Right cardiac atrium (tissue), 5 donors: ENCODE data around the gene SPATA12. TPM values are rescaled to one million over a fixed set of nuclear protein-coding genes. Genes with fewer than 3 reads are reported as not detected.
"Not testable (repeated sequence)": the region's sequence is repeated elsewhere in the genome, so short reads cannot be mapped to it uniquely, and the experiment has no call there.

Source experiments
- ATAC-seq, 2 donors: fragments of 200-7000 bp; cut with Tn5 transposase; one replicate each; pipeline versions ENCODE4 v1.8.0 to v1.9.1; 2020; ENCODE audit warnings: moderate library complexity in 2 of 2, mild to moderate bottlenecking in 1 of 2
- DNase-seq, 3 donors: peaks; one replicate each; pipeline ENCODE4 v3.0.0-alpha.2; 2020
- H3K27ac ChIP-seq: one replicate; pipeline ENCODE4 v1.5.1; 2013; ENCODE audit warnings: mild to moderate bottlenecking, low read length, control low read depth, moderate library complexity
- H3K27me3 ChIP-seq: one replicate; pipeline ENCODE4 v1.6.1; 2013; ENCODE audit not compliant: control insufficient read depth, insufficient read depth
- H3K4me1 ChIP-seq: one replicate; pipeline ENCODE4 v1.6.1; 2013; ENCODE audit warnings: low read length; ENCODE audit not compliant: control insufficient read depth, insufficient read depth
- H3K4me3 ChIP-seq: one replicate; pipeline ENCODE4 v1.5.1; 2013; ENCODE audit warnings: low read length, control low read depth
- H3K9me3 ChIP-seq: one replicate; pipeline ENCODE4 v1.6.1; 2013; ENCODE audit warnings: low read length; ENCODE audit not compliant: control insufficient read depth
- WGBS: extraction: QIAGEN DNeasy Blood & Tissue Kit; methylation state at CpG from one replicate; pipeline ENCODE4 v1.1.7; 2013; 5-methylcytosine and 5-hydroxymethylcytosine counted together
- intact Hi-C, 4 donors: fragments of 100-400 bp; cut with DNase I; formaldehyde crosslinking; loops; one replicate each; pipeline versions ENCODE4 v1.11.0 to v1.14.0; 2022 to 2023
- polyA plus RNA-seq: library from polyadenylated mRNA; stranded (reverse); fragments of 200-250 nt; gene quantifications from one replicate; pipeline ENCODE4 v1.2.3, GENCODE V29; 2013
- total RNA-seq, 4 donors: library from RNA; stranded (reverse); fragmentation: NEBNext Ultra II Directional; extraction: Animal tissue kit (Norgen Biotek cat#: 25700); gene quantifications; one replicate each; pipeline ENCODE4 v1.2.1, GENCODE V29; 2021
- donor health status: healthy with polysubstance abuse.
- donor health status: DM: no; HTN: yes; CAD: no.
- donor health status: DM: no; HTN: no; CAD: no.
- donor health status: DM: no; HTN: yes; CAD: no; lungs with severe emphysema.
- donor health status: DM: yes; HTN: yes; CAD: no.

SPATA12 gene
- total and polyA plus RNA-seq, 5 donors = 0.02 TPM; not detected in 4

DNA sequence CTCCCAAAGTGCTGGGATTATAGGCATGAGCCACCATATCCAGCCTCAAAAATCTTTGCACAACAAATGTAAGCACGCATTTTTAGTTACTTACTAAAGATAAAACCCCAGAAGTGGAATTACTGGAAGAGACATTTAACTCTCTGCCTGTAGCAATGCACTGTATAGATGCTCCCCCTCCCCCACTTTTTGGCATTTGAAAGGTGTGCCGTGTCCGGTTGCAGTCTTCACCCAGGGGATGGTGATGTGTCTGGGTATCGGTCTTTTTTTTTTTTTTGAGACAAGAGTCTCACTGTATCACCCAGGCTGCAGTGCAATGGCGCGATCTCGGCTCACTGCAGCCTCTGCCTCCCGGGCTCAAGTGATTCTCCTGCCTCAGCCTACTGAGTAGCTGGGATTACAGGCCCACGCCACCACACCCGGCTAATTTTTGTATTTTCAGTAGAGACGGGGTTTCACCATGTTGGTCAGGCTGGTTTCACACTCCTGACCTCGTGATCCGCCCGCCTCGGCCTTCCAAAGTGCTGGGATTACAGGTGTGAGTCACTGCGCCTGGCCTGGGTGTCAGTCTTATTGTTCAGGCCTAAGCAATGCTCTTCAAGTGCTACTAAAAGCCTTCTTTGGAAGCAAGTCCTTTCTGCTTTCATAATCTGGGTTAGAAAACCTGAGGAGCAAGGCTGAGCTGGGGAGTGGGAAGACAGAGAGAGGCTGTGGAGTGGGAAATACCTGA lies 23.0 kb downstream of the SPATA12 start:
- not testable (repeated sequence) for H3K4me3 ChIP-seq, ATAC-seq, H3K4me1 ChIP-seq, H3K27me3 ChIP-seq, H3K27ac ChIP-seq, H3K9me3 ChIP-seq, DNase-seq
- 96% methylated on average over 16 of the region's 16 CpGs for WGBS
- intact Hi-C loops = loop anchor here in 1 of 4 donors (10.0 kb wide), 1 partner anchor 89 kb away; no protein-coding TSS in a partner anchor

DNA sequence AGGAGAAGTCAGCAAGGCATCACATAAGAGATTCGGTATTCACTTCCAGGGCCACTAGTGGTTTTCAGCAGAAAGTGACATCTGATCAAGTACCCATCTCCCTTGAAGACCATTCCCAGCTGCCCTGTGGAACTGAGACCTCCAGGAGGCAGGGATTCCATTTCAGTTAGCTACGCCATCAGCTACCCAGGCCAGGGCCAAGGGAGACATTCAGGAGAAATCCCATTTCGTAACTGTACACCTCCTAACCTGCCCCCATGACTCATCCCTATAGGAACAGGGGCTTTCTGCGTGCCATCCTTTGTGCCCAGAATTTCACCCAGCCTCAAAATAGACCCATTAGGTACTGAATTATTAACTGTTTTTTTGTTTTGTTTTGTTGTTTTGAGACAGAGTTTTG lies 24.7 kb downstream of the SPATA12 start:
- Histone ChIP-seq H3K9me3 (no peaks in the 10 kb centered on the region), H3K4me3 (no peak overlapping the region), H3K27me3 (no peaks in the 10 kb centered on the region), H3K4me1 (no peaks in the 10 kb centered on the region), H3K27ac (no peak overlapping the region)
- DNase-seq (no peak), ATAC-seq (no peak)
- intact Hi-C loops = loop anchor here in 1 of 4 donors (10.0 kb wide), 1 partner anchor 90 kb away; no protein-coding TSS in a partner anchor
- WGBS = 98% methylated on average over 4 of the region's 4 CpGs

DNA sequence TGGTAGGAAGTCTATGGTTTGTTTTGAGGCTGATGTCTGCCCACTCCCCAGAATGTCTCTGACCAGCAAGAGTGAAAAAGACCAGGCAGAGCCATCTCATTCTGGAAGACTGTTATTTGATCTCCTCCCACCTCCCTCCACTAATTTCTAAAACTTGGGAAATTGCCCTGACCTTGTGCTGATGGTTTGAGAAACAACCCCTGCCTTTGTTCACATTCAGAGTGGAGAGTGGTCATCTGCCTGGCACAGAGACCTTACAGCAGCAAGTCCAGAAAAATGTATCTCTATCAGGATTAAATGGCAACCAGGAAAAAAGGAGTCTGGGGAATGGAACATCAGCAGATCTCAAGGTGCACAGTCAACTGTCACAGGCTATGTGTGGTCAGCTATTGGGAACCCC lies 25.7 kb downstream of the SPATA12 start:
- no peaks in the 10 kb centered on the region for H3K4me1 ChIP-seq
- ATAC-seq = no peak
- no peaks in the 10 kb centered on the region for H3K27me3 ChIP-seq
- no peaks in the 10 kb centered on the region for H3K9me3 ChIP-seq
- intact Hi-C loops = loop anchor here in 1 of 4 donors (10.0 kb wide), 1 partner anchor 91 kb away; no protein-coding TSS in a partner anchor
- no peak overlapping the region for H3K27ac ChIP-seq
- no peak overlapping the region for H3K4me3 ChIP-seq
- DNase-seq = no peak

DNA sequence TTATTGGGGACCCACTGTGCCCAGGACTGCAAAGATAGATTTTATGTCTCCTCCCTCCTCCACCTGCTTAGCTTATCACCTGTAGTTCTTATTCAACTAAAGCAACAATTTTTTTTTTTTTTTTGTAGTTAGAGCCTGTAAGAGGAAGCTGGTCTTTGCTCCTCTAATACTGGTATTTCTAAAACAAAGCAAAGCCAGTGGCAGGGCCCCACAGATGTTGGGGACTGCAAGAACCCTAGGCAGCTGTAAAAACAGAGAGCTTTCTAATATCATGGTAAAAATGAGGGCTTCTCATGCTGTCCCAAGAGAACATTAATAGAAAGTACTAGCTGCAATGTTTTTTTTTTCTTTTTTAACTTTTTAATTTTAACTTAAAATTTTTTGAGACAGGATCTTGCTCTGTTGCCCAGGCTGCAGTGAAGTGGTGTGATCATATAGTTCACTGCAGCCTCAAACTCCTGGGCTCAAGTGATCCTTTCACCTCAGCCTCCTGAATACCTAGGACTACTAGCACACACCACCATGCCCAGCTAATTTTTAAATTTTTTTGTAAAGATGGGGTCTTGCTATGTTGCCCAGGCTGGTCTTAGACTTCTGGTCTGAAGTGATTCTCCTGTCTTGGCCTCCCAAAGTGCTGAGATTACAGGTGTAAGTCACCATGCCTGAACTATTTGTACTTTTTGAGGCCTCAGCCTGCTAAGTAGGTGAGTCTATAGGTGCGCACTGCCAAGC lies 27.1 kb downstream of the SPATA12 start:
- WGBS = 98% methylated on average over 1 of the region's 1 CpG
- ATAC-seq (no peak), DNase-seq (no peak)
- intact Hi-C loops = loop anchor here in 1 of 4 donors (10.0 kb wide), 1 partner anchor 93 kb away; no protein-coding TSS in a partner anchor
- no peak overlapping the region for H3K4me3 ChIP-seq
- H3K27me3 ChIP-seq = no peaks in the 10 kb centered on the region
- no peaks in the 10 kb centered on the region for H3K4me1 ChIP-seq
- H3K9me3 ChIP-seq = no peaks in the 10 kb centered on the region
- H3K27ac ChIP-seq = no peak overlapping the region

DNA sequence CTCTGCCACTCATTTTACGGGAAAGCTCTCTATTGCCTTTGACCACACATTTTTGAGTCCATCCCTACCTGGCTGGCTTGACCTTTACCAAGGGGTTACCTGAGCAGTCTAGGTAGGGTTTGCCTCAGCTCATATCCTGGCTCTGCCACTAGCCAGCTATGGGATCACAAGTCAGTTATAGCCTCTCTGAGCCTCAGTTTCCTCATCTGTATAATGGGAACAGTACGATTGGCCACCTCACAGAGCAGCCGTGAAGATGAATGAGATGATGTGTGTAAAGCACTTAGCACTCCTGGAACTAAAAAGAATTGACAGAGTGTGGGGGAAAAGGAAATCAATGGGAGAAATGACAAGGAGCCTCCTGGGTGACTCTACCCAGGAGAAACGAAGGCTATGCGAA lies 28.0 kb downstream of the SPATA12 start:
- 93% methylated on average over 5 of the region's 5 CpGs for WGBS
- H3K27me3 ChIP-seq = no peaks in the 10 kb centered on the region
- H3K9me3 ChIP-seq = no peaks in the 10 kb centered on the region
- H3K4me3 ChIP-seq = no peak overlapping the region
- H3K4me1 ChIP-seq = no peaks in the 10 kb centered on the region
- ATAC-seq (no peak), DNase-seq (no peak)
- intact Hi-C loops = loop anchor here in 1 of 4 donors (10.0 kb wide), 1 partner anchor 94 kb away; no protein-coding TSS in a partner anchor
- H3K27ac ChIP-seq = no peak overlapping the region

DNA sequence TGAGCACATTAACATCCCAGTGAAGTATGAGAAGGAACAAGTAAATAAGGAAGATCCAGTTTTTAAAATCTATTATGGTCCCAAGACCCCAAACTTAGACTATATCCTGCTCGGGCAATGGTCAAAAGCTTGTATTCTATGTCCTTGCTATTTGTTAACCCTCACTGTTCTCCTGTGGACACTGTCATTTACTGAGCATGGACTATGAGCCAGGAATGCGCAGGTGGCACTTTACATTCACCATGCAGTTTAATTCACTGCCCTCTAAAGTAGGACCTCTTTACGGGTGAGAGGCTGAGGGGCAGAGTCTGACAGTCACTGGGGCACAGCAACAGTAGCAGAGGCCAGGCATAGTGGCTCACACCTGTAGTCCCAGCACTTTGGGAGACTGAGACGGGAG lies 28.6 kb downstream of the SPATA12 start:
- no peak for ATAC-seq
- H3K27ac ChIP-seq = no peak overlapping the region
- 91% methylated on average over 4 of the region's 4 CpGs for WGBS
- H3K9me3 ChIP-seq = no peaks in the 10 kb centered on the region
- H3K27me3 ChIP-seq = no peaks in the 10 kb centered on the region
- H3K4me1 ChIP-seq = no peaks in the 10 kb centered on the region
- intact Hi-C loops = loop anchor here in 1 of 4 donors (10.0 kb wide), 1 partner anchor 94 kb away; no protein-coding TSS in a partner anchor
- no peak for DNase-seq
- H3K4me3 ChIP-seq = no peak overlapping the region

DNA sequence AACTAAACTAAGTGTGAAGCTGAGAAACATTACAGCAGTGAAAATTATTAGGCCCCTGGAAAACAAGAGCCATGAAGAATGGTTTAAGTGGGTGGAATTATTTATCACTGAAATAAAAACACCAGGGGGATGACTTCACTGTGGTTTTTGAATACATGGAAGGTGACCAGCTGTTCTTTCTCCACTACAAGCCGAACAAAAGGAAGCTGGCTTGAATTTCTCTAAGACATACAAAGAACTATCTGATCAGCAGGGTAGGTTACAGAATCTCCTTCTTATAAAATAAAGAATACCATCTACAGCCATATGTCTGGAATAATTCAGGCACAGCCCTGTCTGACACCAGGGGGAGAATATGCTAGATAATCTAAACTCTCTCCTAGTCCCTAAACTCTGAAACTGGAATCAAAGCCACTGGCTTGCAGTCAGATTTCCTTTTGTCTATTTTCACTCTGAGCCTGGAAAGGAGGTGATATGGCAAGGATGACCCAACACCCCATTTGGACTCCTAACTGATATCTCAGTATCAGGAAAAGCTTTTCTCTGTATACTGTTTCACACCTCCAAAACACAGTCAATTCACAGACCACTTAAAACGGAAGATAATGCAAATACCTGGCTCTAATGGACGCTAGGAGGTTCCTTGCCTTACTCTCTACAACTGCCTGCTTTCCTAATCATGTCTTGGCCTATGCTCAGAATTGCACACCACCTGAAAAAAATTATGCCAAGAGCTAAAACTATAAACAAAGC lies 31.2 kb downstream of the SPATA12 start:
- Histone ChIP-seq H3K9me3 (no peaks in the 10 kb centered on the region), H3K27ac (no peak overlapping the region), H3K4me1 (no peaks in the 10 kb centered on the region), H3K27me3 (no peaks in the 10 kb centered on the region), H3K4me3 (no peak overlapping the region)
- WGBS = 56% methylated on average over 3 of the region's 3 CpGs
- ATAC-seq (no peak), DNase-seq (no peak)
- intact Hi-C loops = no loop called here

DNA sequence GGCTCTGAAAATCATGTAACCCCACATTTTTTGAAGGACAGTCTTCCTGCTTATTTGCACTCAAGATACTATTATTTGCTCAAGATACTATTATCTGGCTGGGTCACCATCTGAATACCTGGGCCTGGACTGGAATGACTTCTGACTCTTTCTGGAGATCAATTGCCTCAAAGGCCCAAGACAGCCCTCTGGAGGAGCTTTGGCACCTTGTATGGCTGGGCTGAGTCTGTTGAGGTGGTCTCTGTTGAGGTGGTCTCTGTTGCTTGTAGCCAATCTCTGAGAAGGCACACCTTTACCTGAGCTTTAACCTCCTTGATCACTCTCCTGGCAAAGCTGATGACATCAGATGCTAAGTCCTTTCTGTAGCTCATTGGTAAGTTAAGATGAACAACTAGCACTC lies 33.0 kb downstream of the SPATA12 start:
- H3K27ac ChIP-seq = no peak overlapping the region
- H3K4me1 ChIP-seq = no peaks in the 10 kb centered on the region
- intact Hi-C loops = no loop called here
- ATAC-seq (no peak), DNase-seq (no peak)
- no peaks in the 10 kb centered on the region for H3K27me3 ChIP-seq
- H3K4me3 ChIP-seq = no peak overlapping the region
- H3K9me3 ChIP-seq = no peaks in the 10 kb centered on the region

DNA sequence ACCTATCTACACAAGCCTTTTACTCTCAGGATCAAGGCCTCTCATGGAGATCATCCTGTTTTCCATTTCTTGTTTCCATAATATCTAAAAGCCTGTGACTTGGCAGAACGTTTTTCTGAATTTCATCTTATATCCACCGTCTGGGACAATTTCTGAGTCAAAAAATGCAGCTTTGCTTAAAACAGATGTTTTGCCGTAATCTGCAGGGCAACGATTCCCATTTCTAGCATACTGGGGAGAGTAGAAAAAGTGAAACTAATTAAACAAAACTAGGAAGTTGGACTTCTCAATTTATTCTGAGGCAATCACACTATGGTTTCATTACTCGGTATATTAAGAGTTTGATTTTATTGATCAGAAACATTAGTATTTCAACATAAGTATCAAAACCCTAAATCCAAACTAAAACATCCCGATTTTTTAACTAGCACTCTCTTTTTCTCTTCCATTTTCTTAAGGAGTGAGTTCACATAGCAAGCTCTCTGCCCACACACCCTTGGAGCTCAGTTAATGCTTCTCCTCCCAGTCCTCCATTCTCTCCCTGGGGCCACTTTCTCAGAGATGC lies 33.6 kb downstream of the SPATA12 start:
- DNase-seq (no peak), ATAC-seq (no peak)
- 49% methylated on average over 6 of the region's 6 CpGs for WGBS
- Histone ChIP-seq H3K9me3 (no peaks in the 10 kb centered on the region), H3K27me3 (no peaks in the 10 kb centered on the region), H3K27ac (no peak overlapping the region), H3K4me3 (no peak overlapping the region), H3K4me1 (no peaks in the 10 kb centered on the region)
- intact Hi-C loops = no loop called here

DNA sequence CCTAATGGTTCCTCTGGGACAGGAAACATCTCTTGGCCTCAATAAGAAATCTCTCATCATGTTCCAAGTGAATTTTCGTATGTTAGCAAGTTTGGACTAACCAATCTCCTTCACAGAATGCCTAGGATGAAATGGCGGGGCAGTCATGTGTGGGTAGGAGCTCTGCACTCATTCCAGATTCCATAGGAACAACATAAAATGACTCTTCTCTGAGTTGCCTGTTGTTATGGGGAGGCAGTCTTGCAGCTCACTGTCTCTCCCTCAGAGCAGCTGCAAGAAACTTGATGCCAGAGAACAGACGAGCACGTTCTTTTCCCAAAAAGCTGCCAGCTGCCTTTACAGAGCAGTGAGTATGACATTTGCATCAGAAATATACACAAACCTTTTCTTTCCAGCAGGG lies 34.1 kb downstream of the SPATA12 start:
- intact Hi-C loops = no loop called here
- ATAC-seq (no peak), DNase-seq (no peak)
- 63% methylated on average over 4 of the region's 4 CpGs for WGBS
- no peaks in the 10 kb centered on the region for H3K27me3 ChIP-seq
- no peaks in the 10 kb centered on the region for H3K4me1 ChIP-seq
- no peak overlapping the region for H3K4me3 ChIP-seq
- H3K9me3 ChIP-seq = no peaks in the 10 kb centered on the region
- no peak overlapping the region for H3K27ac ChIP-seq
